Keratinocyte (primary cell): ENCODE data around the gene DIDO1.

Source experiments
- CTCF ChIP-seq, 3 experiments: IDR thresholded peaks in 1 of 3; conservative IDR thresholded peaks in 1 of 3; optimal IDR thresholded peaks in 1 of 3; 2 replicates in 2 of 3; 3 replicates in 1 of 3; pipeline versions ENCODE3 to v1.5.1; 2011; ENCODE audit warnings: low read length in 3 of 3, mild to moderate bottlenecking in 3 of 3, moderate library complexity in 2 of 3, control low read depth in 1 of 3, inconsistent platforms in 1 of 3; ENCODE audit not compliant: insufficient read depth in 2 of 3; ENCODE audit errors: extremely low read depth in 1 of 3
- EZH2 ChIP-seq: IDR thresholded peaks from one replicate; pipeline ENCODE4 v1.6.1; 2012; ENCODE audit warnings: inconsistent platforms, mild to moderate bottlenecking, low read length, moderate library complexity

- TF ChIP-seq EZH2 (no peak), CTCF (optimal IDR thresholded peaks at IDR 0.05 in 1 of 3, IDR thresholded peaks at IDR 0.05 in 1 of 3, conservative IDR thresholded peaks at IDR 0.05 in 1 of 3; ENCODE audit: extremely low read depth in 1 of 3, insufficient read depth in 2 of 3, low read length in 3 of 3) (no peak)
Measured at GRCh38 chr20:62963614-62964397, 37.5 kb upstream of the DIDO1 start.
